Right lobe of liver (tissue), 4 donors: ENCODE results near the gene BROX.

Experiments used
- CTCF ChIP-seq, 4 donors: fragments of 200-600 bp in 3 of 4; fragments of 450-650 bp in 1 of 4; IDR thresholded peaks; one replicate each; pipeline versions ENCODE4 v1.5.1 to v1.8.0; 2016 to 2022; ENCODE audit warnings: antibody characterized with exemption in 4 of 4, mild to moderate bottlenecking in 2 of 4
- POLR2A ChIP-seq: fragments of 450-650 bp; IDR thresholded peaks from one replicate; pipeline ENCODE4 v1.6.1; 2017; ENCODE audit warnings: antibody characterized with exemption, mild to moderate bottlenecking
- donor health status: DM: no; HTN: no; CAD: no.
- donor health status: DM: no; HTN: no; CAD: no.
- donor health status: DM: no; HTN: yes; CAD: no.

GRCh38 chr1:222709700-222710153 lies 2.6 kb upstream of the BROX start:
- TF ChIP-seq CTCF (IDR thresholded peaks at IDR 0.05), result no peak
- TF ChIP-seq POLR2A, result no peak
